Upper lobe of right lung (tissue), 1 donor: Measurements from ENCODE around the gene TMEM63A. TPM values are rescaled to one million over a fixed set of nuclear protein-coding genes. Genes with fewer than 3 reads are reported as not detected.

ENCODE experiments used
- ATAC-seq: fragments of 200-7000 bp; cut with Tn5 transposase; one replicate; pipeline ENCODE4 v1.9.1; 2020; ENCODE audit warnings: mild to moderate bottlenecking, moderate library complexity
- DNase-seq: peaks from one replicate; pipeline ENCODE4 v3.0.0-alpha.2; 2020
- H3K27ac ChIP-seq: fragments of 200-600 bp; one replicate; pipeline ENCODE4 v1.8.0; 2022
- H3K27me3 ChIP-seq: fragments of 200-600 bp; one replicate; pipeline ENCODE4 v1.8.0; 2022; ENCODE audit warnings: mild to moderate bottlenecking
- H3K36me3 ChIP-seq: fragments of 200-600 bp; one replicate; pipeline ENCODE4 v1.8.0; 2022
- H3K4me1 ChIP-seq: fragments of 200-600 bp; one replicate; pipeline ENCODE4 v1.8.0; 2022
- H3K4me3 ChIP-seq: fragments of 200-600 bp; one replicate; pipeline ENCODE4 v1.8.0; 2022; ENCODE audit warnings: mild to moderate bottlenecking
- H3K9me3 ChIP-seq: fragments of 200-600 bp; one replicate; pipeline ENCODE4 v1.8.0; 2022
- intact Hi-C: fragments of 100-400 bp; cut with DNase I; formaldehyde crosslinking; loops from one replicate; pipeline ENCODE4 v1.11.0; 2022
- total RNA-seq: library from RNA; stranded (reverse); fragmentation: NEBNext Ultra II Directional; extraction: Animal tissue kit (Norgen Biotek cat#: 25700); gene quantifications from one replicate; pipeline ENCODE4 v1.2.1, GENCODE V29; 2021
- TF ChIP-seq, protein P1 (sequence below): fragments of 200-600 bp; IDR thresholded peaks from one replicate; pipeline ENCODE4 v1.8.0; 2022; ENCODE audit warnings: antibody characterized with exemption
- donor health status: DM: no; HTN: yes; CAD: no; lungs with severe emphysema.

TMEM63A gene
- total RNA-seq, 1 donor from 2014 or later = 119 TPM

DNA sequence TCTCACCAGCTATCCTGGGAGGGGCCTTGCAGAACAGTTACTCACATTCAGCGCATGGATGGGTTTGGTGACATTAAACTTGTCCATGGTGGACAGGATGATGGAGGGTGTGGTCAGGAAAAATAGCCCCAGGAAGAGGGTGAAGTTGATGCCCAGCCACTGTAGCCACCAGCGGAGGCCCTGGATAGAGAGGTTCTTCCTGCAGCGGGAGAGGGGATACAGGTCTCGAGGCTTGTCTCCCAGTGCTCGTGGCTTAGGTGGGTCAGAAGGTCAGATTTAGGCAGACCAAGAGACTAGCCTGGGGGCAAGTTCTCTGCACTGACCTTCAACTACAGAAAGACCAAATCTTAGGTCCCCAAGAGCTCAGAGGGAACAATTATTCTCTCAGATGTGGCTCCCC is 23.0 kb downstream of the TMEM63A start:
- no peaks in the 10 kb centered on the region for H3K9me3 ChIP-seq
- peaks cover 88% of the 10 kb centered on the region for H3K36me3 ChIP-seq
- intact Hi-C loops = no loop called here
- no peaks in the 10 kb centered on the region for H3K27me3 ChIP-seq
- ATAC-seq (no peak), DNase-seq (no peak)
- TF ChIP-seq, protein P1, sequence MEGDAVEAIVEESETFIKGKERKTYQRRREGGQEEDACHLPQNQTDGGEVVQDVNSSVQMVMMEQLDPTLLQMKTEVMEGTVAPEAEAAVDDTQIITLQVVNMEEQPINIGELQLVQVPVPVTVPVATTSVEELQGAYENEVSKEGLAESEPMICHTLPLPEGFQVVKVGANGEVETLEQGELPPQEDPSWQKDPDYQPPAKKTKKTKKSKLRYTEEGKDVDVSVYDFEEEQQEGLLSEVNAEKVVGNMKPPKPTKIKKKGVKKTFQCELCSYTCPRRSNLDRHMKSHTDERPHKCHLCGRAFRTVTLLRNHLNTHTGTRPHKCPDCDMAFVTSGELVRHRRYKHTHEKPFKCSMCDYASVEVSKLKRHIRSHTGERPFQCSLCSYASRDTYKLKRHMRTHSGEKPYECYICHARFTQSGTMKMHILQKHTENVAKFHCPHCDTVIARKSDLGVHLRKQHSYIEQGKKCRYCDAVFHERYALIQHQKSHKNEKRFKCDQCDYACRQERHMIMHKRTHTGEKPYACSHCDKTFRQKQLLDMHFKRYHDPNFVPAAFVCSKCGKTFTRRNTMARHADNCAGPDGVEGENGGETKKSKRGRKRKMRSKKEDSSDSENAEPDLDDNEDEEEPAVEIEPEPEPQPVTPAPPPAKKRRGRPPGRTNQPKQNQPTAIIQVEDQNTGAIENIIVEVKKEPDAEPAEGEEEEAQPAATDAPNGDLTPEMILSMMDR = no peak
- no peak overlapping the region for H3K4me3 ChIP-seq
- H3K4me1 ChIP-seq = no peaks in the 10 kb centered on the region
- H3K27ac ChIP-seq = no peak overlapping the region

DNA sequence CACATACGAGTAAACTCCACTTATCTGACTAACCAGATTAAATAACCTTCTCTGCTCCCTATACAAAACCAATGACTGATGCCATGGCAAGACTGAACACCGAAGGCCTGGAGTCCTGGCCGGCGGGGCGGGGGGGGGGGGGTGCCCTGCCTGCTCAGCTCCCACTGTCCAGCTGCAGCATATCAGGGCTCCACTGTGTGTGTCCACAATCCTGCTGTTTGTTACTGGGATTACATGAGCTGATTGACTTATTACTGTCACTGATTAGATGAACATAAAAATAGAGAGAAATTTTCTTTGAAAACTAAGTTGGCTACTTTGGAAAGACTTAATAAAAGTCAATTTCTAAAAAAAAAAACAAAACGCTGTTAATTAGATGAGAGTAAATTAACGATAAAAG is 24.9 kb downstream of the TMEM63A start:
- DNase-seq = no peak
- peaks cover 2% of the 10 kb centered on the region for H3K4me1 ChIP-seq
- peaks cover 86% of the 10 kb centered on the region for H3K36me3 ChIP-seq
- TF ChIP-seq, protein P1 = no peak
- intact Hi-C loops = no loop called here
- no peaks in the 10 kb centered on the region for H3K27me3 ChIP-seq
- H3K9me3 ChIP-seq = no peaks in the 10 kb centered on the region
- H3K4me3 ChIP-seq = no peak overlapping the region
- ATAC-seq = no peak
- H3K27ac ChIP-seq = no peak overlapping the region

DNA sequence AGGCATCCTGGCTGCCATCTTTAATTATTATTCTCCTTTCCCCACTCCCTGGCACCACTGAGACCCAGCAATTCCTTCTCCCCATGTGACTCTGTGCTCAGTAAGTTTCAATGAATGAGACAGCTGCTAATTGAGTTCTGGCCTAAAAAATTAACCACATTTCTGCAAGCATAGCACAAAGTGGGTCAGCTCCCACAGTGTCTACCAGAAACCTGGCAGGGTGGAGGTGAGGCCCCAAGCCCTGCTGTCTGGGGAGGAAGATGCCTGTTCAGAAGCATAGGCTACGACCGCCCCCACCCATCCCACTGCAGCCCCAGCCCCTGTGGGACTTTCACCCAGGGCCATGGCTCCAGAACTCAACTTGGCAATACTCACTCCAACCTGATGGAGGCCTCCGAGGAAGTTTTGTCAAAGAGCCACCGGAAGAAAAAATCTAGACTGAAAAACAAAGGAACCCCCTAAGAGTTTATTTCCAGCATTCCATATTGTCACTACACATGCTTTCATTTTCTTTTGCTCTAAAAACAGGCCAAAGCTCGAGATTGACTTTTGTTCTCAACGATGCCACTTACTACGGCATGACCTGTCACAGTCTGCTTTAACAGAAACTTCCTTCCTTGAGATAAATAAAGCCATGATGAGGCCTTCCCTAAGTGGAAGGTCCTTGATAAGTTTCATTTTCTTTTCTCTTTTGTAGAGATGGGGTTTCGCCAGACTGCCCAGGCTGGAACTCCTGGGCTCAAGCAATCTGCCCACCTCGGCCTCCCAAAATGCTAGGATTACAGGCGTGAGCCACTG is 26.5 kb downstream of the TMEM63A start:
- Histone ChIP-seq H3K36me3 (peaks cover 84% of the 10 kb centered on the region), H3K27me3 (no peaks in the 10 kb centered on the region), H3K4me1 (peaks cover 9% of the 10 kb centered on the region), H3K27ac (peak overlapping the region; percentile 55), H3K4me3 (no peak overlapping the region), H3K9me3 (no peaks in the 10 kb centered on the region)
- no peak for ATAC-seq
- no peak for DNase-seq
- TF ChIP-seq, protein P1 = no peak
- intact Hi-C loops = no loop called here

DNA sequence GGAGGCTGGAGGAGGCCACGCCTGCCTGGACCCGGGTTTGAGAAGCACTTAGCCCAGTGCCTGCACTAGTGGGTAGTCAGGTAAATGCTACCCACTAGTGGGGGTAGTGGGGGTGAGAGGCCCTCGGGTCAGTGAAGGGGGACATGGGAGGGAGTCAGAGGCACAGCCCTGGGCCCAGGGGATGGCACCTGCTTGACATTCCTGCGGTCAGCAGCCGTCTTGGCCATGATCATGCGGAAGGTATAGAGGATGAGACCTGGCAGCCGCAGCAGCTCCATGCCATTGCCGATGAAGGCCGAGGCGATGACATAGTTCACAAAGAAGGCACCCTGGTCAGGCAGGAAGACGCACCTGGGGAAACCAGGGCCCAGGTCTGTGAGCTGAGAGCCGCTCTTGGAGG is 28.7 kb downstream of the TMEM63A start:
- DNase-seq (no peak), ATAC-seq (no peak)
- TF ChIP-seq, protein P1 = no peak
- Histone ChIP-seq H3K4me3 (no peak overlapping the region), H3K27ac (no peak overlapping the region), H3K27me3 (no peaks in the 10 kb centered on the region), H3K36me3 (peaks cover 71% of the 10 kb centered on the region), H3K9me3 (no peaks in the 10 kb centered on the region), H3K4me1 (peaks cover 18% of the 10 kb centered on the region)
- intact Hi-C loops = no loop called here

DNA sequence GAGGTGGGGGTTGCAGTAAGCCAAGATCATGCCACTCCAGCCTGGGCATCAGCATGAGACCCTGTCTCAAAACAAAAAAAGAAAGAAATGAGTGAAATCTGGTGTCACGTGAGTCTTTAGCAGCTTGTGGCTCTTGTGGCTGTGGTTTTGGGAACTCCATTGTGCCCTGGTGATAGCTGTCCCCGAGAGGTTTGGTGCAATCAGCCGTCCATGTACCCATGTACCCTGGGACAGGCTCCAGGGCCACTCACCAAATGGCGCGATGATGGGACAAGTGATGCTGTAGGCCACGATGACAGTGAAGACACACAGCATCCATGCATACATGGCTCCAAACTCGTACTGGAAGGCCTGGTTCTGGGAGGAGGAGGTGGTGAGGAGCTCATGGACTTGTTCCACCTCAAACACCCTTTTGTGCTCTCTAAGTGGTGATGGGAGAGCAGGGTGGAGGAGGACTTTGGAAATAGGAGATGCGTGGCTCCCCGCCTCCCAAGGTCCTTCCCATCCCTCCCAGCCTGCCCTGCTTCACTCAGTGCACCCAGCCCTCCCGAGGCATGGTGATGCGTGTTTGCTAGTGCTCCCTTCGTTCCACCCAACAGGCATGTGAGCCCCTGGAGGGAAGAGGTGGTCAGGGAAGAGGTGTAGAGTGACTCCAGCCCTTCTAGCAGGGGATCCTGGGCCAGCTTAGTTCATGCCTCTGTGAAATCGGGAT is 29.6 kb downstream of the TMEM63A start:
- Histone ChIP-seq H3K4me3 (no peak overlapping the region), H3K36me3 (peaks cover 73% of the 10 kb centered on the region), H3K4me1 (peaks cover 21% of the 10 kb centered on the region), H3K9me3 (no peaks in the 10 kb centered on the region), H3K27ac (no peak overlapping the region), H3K27me3 (no peaks in the 10 kb centered on the region)
- DNase-seq (no peak), ATAC-seq (no peak)
- intact Hi-C loops = no loop called here
- TF ChIP-seq, protein P1 = no peak
